ENCODE results near the gene TWIST1.
A peak's percentile ranks its signal among the peaks of the same experiment; 100 is the strongest.

Gene TWIST1

DNA sequence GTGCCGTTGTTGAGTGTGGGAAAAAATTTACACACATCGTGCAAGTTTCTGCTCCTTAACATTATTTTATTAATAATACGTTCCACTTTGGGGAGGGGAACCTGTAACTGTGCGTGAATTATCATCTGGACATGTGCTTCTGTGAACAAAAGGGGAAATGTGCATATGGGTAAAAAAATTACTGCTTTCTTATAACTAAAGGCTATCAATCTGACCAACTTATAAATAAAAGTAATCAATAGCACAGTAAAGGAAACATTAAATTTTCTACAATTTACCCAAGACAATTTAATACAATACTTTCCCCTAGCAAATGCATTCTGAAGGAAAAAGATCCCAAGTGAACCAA, 4.5 kb downstream of the TWIST1 start:
- DNase-seq: no peak

GRCh38 chr7:19112274-19113001, 5.0 kb downstream of the TWIST1 start:
- DNase-seq: peak; percentile 24

DNA sequence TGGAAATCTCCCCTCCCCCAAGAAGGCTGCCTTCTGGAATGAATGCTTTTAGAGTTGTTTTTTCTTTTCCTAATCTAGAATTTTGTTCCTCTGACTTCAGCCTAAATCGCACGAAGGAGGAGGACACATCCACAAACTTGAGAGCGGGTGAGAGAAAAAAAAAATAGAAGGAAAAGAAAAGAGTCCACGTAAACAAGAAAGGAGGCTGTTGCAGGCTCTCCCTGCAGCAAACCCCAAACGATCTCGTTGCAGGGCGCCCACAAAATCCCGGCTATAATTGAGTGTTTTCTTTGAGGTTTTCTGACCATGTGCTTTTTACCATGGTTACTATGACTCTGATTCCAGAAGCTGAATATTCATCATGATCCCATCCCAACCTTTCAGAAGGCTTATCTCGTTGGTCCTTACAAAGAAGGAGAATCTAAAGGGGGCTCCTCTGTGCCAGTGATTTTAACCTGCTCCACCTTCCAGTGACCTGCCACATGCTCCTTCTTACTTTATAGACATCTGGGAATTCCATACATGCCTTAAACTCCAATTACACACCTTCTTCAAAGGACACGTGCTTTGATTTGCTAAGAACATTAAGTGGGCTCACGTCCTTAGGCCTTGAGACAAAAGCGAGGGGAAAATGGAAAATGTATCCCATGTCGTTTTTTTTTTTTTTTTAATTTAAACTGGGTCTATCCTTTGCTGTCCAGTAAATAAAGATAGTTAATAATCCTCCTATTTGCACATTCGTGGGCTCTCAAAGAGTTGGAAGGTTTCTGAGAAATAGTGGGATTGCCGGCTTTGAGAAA, 5.8 kb downstream of the TWIST1 start:
- DNase-seq: no peak

- no peak for DNase-seq
These were observed 6.7 kb downstream of the TWIST1 start for GRCh38 chr7:19110776-19111175.

- no peak for DNase-seq
These were observed 7.3 kb downstream of the TWIST1 start for GRCh38 chr7:19110026-19110730.

DNA sequence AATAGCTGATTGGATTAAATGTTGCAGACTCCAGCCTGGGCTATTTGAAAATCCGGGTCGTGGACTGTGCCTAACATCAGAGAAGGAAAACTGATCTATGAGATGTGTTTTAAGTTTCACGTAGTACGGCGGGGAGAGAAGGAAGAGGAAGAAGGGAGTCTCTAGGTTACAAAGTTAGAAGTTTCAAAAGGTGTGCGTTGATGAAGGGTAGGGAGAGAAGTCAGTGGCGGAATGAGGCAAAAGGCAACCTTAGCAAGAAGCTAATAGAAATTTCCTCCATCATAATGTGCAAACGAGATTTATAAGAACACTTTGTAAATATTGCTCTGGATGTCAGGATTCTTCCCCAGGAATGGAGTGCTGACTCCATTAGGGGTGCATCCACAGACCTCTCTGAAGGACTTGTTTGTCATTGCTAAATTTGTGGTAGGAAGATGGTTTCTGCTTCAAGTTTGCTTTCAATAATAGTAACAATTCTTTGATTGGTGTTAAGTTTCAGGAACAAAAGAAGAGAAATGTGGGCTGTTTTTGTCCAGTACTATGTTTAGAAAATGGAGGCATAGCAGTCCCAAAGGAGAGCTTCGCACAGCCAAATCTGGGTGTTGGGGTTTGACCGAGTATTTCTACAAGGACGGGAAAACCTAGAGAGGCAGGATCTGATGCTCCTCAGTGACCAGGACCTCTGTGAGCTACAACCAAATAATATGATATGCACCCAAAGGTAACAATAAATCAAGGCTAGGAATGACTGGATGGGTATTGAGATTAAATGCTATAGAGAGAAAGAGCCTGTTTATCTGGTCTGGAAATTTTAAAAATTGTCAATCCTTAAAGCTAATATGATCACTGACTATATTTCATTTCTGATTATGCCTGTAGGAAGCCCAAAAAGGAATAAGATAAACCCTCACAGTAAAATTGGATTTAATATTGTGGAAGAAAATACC, 8.2 kb downstream of the TWIST1 start:
- DNase-seq: no peak

DNA sequence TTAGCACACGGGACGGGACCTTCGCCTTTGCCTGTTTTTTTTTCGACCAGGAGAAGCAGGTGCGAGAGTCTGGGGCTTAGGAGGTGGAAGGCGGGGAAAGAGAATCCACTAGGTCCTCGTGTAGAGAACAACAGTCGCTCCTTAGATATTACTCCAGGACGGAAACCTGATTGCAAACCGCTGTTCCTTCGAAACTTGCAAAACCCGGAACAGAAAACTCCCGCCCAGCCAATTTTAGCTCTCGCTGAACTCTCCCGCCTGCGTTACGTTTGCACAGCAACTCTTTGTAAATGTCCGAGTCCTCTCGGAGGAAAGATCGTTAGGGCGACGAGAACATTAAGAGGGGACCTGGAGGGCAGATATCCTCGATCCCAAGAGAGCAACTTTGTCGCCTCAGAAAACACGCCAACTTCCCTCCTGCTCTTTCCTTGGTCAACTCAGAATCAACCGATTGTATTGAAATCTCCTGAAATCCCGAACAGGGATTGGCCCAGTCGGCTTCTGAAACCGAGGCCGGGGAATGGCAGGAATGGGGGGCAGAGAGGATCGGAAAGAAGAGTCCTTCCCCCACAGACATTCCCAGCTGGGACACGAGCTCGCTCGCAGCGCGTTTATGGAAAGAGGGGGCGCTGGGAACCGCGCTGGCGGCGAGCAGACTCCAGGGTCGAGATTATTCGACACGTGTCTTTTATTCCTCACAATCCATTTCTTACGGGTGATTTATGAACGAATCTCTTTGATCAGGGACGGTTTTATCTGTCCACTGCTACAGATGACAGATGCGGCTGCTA, 9.9 kb downstream of the TWIST1 start:
- peak; percentile 93 for DNase-seq

GRCh38 chr7:19107081-19107355, 10.4 kb downstream of the TWIST1 start:
- DNase-seq: no peak

- peak; percentile 88 for DNase-seq
These were observed 11.0 kb downstream of the TWIST1 start for GRCh38 chr7:19106241-19107080.

GRCh38 chr7:19105546-19105945, 11.9 kb downstream of the TWIST1 start:
- peak; percentile 39 for DNase-seq

DNA sequence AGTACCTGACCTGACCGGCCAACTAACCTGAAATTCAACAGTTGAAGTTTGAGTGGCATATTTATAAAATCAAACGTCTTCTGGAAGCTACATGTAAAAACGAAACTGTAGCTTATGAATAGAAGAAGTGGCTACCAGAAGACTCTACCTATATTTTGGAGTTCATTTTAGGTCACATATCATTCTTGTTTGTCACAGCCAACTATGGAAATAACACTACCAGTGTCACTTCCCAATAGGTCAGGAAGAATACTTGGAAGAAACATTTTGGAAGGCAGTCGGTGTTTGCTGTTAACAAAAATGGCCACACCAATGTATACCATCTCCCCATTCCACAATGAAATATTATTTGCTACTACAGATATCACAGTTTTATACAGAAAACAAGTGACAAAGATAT, 12.6 kb downstream of the TWIST1 start:
- DNase-seq: no peak

- no peak for DNase-seq
These were observed 14.6 kb downstream of the TWIST1 start for GRCh38 chr7:19102884-19103283.

DNA sequence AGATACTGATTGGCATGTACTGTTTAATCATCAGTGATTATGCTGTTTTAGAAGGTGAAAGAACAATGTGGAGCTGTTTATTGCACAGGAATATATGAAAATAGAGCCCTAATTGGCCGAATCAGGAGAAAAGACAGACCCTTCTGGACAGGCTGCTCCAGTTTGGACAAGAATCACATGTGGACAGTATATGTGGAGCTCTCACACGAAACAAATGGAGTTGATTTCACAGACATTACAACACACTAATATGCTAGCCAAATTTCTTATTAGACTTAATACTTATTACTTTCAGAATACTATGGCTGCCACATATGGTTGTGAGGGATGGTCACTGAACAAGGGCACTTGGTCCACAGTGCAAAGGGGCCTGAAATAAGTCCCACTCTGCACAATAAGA, 15.5 kb downstream of the TWIST1 start:
- no peak for DNase-seq

GRCh38 chr7:19101472-19101871, 16.0 kb downstream of the TWIST1 start:
- DNase-seq: no peak

DNA sequence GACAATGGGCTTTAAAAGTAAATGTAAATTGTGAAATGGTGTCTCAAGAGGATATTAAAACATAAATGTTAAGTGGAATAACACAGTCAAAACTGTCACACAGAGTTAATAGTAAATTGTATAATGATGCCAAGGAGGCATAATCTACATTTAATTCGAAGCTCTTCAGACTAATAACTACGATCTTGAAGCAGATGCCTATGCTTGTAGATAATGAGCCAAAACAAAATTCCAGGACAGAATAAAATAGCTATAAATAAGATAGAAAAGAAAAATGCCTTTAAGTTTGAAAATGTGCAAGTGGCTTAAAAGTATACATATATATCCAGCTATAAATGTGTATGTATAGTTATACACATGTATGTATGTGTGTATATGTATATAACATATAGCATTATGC, 17.5 kb downstream of the TWIST1 start:
- DNase-seq: no peak

DNA sequence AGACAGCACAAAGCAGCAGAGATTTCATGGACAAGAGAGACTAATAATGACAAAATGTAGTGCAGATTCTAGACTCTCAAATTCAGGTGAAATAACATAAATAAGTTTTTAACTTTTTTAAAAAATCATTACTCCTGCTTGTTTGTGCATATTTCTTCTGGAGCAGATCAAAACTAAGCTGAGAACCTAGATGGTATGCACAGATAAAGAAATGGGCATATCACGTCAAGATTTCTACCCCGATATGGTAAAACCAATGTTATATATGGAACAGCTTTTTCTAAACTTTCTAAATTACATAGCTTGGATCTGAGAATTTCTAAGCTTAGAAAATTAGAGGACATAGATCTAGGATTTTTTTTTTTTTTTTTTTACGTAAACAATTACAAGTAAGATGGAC, 18.2 kb downstream of the TWIST1 start:
- DNase-seq: no peak

GRCh38 chr7:19098510-19098909, 18.9 kb downstream of the TWIST1 start:
- no peak for DNase-seq

DNA sequence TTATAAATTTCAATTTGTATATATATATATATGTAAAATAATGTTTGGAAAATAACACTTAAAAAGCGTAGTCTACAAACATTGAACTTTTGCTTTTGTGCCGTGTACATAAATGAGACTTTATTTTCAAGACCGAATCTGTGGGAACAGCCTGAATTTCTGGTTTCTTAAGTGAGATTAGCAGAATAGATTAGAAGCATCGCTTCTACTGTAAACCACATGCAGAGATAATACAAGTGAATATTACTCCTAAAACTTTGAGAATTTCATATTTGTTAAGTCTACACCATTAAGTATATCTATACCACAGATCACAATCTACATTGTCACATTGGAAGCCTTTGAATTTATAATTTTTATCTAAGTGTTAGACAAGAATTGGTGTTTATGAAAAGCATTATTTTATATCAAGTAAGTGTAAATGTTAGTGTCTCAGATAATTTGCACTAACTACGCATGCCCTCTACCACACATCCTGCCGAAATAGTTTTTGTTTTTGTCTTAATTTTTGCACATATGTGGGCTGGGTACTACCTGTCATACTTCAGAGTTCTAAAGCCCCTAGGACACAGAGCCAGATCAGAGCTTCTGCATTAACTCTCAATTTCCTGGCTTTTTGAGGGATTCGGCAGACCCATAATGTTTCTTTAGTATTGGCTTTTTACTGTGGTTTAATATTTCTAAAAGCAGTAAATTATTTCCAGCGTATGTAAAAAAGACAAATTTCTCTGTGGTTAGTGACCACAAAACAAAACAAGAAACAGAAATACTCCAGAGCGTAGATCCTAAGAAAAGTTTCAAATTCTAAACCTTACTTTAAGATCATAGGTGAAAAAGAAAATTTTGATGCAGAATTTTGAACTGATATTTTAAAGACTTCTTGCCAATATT, 20.0 kb downstream of the TWIST1 start:
- DNase-seq: no peak

DNA sequence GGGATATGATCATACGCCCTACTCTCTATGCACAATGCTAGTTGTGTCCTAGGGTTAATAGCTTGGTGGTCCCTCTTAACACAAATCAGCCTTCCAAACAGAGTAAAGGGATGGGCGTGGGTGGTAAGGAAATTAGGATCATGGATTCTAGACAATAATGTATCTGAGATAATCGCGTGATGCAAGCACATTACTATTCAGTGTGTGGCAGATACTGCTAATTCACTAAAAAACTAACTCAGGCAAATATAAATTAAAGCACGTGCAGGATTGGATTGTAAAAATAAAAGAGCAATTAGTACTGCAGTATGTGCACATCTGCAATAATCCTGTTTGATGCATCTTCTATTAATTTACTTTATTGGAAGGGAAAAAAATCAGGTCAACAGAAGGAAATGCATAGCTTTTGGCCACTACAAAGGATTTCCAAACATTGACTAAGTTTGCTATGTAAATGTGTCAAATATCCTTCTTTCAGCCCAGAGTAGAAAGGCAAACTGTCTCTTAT, 22.0 kb downstream of the TWIST1 start:
- no peak for DNase-seq
